CD1c-positive myeloid dendritic cell (primary cell): ENCODE measurements around the gene MED12L.

Experiments used
- DNase-seq: peaks from one replicate; pipeline ENCODE4 v3.0.0-alpha.2; 2016; ENCODE audit errors: extremely low spot score

MED12L gene

DNA sequence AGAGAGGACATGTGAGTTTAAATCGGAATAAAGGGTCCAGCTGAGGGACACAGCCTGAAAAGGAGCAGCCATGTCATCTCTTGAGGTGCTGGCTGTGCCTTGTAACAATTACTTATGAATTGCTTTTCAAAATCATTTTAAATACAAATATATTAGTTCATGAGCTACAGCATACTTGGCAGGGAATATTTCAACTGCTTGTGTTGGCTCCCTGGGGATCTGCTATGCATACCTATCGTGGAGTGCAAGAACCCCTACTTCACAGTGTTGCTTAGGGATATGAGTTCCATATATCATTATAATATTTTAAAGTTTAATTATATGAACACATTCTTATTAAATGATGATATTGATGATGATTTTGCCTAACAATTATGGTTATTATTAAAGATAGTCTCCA, 212.0 kb downstream of the MED12L start:
- no peak for DNase-seq

DNA sequence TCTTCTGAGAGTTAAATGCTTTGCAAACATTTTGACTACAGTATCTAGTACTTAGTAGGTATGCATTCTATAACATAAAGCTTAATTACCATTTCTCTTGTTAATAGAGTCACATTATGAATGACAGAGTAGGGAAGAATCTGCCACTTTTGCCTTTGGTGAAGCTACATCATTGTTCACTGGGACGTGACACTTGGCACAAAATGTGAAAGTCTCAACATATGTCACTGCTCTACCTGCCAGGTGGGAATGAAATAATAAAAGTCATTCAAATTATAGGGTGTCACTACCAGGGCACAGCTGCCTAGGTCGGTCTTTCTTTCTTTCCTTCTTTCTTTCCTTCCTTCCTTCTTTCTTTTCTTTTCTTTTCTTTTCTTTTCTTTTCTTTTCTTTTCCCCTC, 213.5 kb downstream of the MED12L start:
- no peak for DNase-seq

DNA sequence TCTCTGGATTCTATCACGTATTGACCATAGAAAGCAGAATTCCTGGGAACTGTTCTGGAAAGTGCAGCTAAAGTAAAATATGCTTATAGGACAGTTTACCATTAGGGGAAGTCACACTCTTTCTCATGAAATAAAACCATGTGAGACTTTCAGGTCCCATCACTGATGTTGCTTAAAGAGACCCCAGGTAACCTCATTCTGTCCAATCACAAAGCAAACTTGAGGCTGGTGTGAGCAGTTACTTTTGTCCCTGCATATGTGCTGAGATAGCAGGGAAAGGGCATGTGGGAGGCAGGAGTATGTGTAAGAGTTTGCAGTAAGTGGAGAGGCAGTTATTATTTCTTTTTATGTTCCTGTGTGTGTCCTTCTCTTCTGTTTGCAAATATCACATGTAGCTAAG, 215.1 kb downstream of the MED12L start:
- peak; percentile 13 for DNase-seq

DNA sequence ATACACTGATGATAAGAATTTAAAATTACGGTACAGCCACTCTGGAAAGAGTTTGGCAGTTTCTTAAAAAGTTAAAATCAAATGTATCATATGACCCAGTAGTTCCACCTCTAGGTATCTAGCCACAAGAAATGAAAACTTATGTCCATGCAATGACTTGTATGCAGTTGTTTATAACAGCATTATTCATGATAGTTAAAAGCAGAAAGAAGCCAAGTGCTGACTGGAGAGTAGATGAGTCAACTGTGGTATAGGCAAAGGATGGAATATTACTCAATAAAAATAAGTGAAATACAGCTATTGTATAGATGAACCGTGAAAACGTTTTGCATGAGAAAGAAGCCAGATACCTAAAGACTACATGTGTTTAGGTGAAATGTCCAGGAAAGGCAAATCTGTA, 216.3 kb downstream of the MED12L start:
- DNase-seq: no peak

DNA sequence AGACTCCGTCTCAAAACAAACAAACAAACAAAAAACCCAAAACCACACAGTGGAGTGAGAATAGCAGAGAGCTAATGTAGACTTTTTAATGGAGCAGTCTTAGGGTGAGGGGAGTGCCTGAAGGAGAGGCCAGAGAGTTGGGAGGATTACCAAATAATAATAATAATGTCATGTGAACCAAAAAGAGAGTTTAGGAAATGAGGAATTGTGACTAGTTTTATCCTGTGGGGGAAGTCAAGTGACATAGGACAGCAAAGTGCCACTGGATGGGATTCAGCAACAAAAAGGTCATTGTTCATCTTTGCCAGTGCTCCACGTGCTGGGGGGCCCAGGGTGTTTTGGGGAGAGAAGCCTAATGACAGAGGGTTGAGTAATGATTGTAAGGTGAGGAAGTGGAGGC, 218.3 kb downstream of the MED12L start:
- DNase-seq: no peak

DNA sequence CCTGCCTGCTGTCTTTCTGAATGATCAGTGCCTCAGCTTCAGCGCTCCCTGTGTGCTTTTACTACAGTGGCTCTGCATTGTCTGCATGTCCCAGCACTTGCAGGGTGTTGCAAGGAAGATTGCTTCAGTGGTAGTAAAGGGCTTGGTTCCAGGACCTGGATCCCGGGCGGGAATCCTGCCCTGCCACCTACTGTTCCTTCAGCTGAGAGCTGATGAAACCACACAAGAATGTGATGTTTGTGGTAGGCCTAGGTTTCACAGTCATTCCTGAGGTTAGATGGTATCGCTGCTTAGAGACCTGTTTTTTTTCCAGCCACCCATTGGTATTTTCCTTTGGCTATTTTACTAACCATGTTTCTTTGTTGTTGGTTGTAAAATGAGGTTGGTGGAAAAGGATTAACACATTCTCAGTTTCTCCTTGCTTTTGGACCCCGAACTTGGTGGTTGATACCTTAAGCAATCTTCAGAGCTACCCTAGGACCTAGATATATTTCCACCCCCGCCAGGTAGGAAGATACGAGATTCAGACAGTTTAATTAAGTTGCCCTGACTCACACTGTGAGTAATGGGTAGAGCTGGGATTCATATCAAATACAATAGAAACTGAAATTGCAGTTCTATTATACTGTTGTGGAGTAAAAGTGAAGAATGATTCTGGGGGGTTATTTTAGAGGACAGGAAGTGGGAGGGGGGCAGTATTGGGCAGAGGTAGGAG, 219.8 kb downstream of the MED12L start:
- no peak for DNase-seq

DNA sequence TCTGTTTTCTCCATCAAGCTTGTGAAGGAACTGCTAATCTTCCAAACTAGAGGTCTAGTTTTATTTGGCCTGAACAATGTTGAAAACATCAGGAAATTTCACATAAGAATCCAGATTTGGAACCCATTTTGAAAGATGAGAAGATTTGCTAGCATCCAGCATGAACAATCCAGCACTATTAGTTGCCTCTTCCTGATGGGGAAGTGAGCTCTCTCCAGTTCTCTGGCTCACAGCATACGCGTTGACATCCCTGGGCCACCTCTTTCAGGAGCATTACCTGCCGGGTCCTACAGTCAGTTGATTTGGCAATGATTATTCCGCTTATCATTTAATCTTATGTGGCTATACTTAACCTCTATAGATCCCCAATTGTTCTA, 220.3 kb downstream of the MED12L start:
- DNase-seq: no peak

DNA sequence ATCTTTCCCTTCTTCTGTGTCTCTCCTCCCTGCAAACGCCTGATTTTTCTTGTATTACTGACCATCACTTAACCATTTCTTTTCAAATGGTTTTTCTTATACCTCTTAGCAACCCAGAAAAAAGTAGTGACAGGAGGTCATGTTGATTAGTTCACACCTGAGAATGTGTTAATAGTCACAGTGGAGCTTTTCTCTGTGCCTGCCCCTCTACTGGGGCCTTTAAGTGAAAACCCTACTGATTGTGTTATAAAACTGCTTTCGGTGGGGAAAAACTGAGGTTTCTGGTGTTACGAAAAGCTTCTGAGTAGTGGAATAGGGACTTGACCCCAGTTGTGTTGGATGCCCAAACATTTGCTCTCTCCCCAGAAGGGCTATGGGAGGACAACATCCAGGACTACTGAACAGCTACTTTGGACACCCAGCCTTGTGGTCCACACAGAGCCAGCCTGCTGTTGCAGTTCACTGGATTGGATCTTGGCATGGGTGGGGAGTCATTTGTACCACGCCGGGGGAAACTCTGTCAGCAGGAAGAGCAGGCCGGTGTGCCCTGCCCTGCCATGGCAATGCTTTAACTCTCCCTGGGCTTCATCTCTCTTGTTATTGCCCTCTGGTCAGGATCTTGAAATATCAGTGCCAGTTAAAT, 220.8 kb downstream of the MED12L start:
- DNase-seq: no peak

DNA sequence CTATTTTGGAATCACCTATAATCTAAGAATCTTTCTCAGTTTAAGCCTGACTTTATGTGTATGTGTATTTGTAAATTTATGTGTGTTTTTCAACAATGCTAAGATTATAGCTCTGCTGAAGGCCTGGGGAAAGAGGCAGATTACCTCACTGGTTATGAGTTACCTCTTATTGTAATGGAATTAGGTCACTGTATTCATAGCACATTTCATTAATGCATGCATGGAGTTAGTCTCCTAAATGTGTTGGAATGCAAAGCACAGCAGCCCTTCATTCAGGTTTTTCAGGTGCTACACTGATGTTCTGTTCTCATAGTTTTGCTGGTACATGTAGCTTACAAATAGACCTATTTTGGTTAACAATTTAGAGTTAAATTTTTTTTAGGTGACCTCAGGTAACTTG, 221.7 kb downstream of the MED12L start:
- DNase-seq: no peak

DNA sequence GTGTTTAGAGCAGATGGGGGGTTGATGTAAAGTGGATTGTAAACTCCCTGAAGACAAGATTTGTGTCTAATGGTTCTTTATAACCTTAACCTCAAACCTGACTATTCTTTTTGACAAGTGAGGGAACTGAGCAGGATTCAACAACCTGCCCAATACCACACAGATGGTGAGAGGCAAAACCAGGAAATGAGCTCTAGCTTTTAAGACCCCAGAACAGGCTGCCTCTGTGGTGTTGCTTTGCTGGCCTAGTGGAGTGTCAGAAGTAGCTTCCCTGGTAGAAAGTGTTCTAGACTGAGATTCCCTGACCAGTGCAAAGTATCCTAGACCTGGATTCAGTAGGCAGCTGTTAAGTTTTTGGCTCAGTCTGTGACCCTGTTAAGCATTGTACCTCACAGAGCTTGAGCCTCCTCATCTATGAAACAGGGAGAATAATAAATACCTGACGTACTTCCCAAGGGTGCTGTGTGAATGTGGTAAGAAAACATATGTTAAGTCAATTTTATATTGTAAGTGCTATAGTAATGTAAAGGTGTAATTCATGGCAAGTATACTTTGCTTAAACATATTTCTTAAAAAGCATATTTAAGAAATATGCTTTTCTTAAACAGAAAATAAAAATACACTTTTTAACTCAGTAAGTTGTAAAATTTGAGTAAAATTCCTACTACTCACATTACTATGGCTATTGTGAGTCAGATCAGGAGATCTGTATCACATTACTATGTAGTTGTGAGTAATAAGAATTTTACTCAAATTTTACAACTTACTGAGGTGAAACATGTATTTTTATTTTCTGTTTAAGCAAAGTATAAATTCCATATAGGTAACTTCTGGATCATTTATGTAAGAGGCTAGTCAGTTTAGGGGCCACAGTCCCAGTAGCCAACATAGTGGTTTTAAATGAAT, 222.4 kb downstream of the MED12L start:
- no peak for DNase-seq

DNA sequence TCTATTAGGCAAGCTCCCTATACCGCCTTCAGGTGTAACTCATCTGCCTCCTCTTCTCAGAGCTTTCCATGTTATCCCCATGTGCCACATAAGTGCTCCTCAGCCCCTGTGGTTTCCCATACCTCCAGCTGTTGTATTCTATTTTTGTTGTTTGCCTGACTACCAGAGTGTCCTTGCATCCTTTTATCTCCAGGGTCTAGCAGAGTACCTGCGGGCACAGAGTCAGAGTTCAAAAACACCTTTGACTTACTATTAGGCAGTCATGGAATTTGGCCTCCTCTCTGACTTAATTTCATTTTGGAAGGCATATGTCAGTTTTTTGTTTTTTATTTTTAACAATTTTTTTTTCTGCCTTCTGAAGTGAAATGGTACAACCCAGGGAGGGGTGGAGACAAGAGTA, 224.1 kb downstream of the MED12L start:
- DNase-seq: no peak

DNA sequence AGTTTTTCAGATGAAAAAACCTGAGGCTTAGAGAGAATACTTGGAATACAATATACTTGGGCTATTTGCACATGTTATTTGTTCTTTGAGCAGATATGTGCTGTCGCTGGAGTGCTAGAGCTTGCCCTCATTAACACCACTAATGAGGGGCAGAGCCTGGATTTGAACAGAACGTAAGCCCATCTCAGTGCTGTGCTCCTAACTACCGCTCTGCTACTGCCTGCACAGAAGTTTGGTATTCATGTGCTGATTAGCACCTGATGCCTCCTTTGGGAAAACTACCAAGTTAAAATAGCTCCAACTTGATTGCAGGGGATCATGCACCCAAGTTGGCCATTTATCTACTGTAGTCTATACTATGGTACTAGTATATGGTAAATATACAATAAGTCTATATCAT, 227.5 kb downstream of the MED12L start:
- no peak for DNase-seq

DNA sequence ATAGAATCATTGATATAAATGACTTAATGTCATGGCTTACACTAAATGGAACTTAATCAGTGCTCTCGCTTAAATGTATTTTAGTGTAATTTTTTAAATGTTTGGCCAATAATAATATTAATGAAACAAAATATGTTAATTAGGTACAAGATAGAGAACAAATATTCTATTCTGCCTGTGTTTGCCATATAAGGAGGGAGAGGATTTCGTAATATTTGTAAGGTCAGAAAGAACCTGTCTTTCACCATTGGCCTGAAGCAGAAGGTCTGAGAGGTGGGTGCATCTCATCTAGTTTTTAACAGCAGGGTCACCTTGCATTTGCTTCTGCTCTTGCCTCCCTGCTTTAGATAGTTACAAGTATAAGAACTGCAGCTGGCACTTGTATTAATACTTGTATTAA, 228.7 kb downstream of the MED12L start:
- DNase-seq: no peak

DNA sequence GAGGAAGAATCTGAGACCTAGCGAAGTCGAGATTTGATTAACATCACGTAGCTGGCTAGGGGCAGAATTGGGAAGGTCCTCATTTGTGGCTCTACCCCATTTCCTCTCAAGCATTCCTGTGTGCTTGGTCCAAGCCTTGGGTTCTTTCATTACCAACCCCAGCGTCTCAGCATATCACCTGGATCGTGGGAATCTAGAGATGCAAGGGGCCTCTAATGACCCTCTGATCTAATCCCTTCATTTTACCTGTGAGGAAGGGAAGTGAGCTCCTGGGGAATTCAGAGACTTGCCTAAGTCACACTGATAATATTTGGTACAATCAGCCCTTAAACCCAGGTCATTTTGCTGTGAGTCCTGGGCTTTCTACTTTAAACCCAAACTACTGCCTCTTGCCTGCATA, 229.1 kb downstream of the MED12L start:
- no peak for DNase-seq

DNA sequence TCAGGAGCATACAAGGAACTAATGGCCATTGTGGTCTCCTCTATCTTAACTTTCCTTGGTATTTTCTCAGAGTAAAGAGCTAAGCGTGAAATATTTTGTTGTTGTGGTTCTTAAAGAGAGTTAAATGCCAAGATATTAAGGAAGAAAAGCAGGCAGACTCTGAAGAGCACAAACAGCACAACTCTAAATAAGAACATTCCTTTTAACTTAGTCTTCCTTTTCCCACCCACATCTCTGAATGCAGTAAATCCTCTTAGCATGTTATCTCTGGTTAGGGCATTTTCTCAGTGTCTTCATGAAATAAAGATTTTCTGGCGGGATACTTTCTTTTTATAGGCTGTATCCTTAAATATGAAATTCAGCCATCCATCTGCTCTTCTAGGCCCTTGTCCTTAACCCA, 229.7 kb downstream of the MED12L start:
- no peak for DNase-seq

DNA sequence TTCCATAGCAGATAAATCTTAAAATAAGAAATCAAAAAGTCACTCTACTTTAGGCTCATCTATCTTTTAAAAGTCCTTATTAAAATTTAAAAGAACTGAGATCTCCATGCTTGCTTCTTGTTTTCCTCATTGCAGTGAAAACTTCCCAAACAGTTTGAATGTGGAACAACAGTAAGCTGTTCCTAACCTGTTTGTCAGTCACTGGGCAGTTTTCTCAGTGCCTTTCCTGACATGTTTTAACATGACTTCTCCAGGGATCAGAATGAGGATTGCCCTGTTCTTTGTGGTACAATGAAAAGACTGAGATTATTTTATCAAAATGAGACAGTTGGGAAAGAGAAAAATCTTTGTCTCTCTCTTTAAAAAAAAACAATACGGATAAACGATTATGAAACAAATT, 230.4 kb downstream of the MED12L start:
- DNase-seq: no peak

DNA sequence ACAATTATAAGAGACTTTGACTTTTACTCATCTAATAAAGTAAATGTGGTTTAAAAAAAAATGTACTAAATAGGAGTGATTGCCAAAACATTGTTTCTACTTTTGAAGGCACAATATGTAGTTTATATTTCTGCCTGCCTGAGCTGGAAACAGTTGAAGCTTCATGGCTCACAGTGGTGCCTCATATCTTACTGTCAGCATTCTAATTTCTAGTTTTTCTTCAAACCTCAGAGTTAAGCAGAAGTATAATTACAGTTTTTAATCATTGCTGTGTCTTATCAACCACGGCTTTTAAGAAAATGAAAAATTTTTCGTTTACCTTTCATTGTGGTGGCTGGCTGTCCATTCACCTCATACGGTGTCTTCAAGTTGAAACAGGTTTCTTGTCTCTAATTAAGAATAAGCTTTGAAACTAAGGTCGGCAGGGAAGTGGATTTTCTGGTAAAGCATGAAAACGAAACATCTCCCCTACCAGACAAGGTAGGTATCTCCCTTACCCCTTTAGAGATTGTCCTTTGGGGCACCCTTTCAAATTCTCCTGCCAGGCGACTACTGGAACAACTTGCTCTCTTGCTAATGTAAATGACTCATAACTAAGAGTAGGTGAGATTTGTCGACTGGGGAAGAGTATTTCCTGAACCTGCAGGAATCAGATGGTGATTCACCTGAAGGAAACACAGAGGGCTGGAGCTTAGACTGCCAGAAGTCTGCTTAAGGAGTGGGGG, 231.0 kb downstream of the MED12L start, which contains the start of gene GPR87:
GPR87 (minus strand) TSS at position 554 of the 725 bp plus-strand sequence. CDS start 16,720 bp downstream, outside the sequence.
- no peak for DNase-seq

DNA sequence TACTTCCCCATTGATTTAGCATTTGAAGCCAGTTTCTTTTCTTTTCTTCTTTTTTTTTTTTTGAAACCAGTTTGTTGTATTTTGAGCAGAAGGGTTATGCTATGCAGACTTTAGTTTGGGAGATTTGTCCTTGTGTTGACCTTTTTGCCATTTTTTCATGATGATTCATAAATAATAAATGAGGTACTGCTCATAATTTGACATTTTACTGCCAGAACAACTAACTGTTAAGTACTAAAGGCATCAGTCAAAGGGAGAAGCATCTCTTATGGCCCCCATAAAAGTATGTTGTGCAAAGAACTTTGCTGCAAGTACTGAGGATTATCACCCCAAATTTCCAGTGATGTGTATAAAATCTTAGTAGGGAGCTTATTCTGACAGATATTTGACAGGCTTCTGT, 232.8 kb downstream of the MED12L start:
- no peak for DNase-seq

DNA sequence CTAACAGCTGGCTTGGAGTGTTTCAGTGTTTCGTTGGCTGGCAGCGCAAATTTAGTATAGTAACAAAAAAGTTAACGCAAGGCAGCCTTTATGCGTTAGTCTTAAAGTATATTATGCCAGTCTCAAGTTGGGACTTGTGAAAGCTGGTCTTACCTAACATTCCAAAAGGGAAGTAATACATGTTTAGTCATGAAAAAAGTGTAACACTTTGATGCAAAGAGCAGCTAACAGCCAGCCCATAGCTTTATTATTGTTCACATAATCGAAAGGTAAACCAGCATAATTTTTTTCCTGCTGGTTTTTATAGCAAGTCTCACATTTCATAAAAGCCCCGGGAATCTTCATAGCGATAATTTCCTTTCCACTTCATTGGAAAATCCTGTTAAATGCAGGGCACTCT, 233.5 kb downstream of the MED12L start:
- DNase-seq: peak; percentile 67

DNA sequence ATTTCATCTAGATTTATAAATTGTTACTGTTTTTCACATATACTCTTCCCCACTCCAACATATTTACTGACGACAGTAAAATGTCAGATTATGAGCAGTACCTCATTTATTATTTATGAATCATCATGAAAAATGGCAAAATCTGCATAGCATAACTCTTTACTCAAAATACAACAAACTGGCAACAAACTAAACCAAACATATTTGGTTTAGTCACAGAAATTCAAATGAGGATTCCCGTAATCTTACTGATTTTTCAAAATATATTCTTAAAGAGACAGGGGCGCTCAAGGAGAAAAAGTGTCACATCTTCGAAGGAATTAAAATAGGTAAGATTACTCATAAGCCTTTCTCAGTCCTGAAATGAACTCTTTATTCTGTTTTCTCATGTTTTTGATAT, 234.2 kb downstream of the MED12L start:
- DNase-seq: no peak

DNA sequence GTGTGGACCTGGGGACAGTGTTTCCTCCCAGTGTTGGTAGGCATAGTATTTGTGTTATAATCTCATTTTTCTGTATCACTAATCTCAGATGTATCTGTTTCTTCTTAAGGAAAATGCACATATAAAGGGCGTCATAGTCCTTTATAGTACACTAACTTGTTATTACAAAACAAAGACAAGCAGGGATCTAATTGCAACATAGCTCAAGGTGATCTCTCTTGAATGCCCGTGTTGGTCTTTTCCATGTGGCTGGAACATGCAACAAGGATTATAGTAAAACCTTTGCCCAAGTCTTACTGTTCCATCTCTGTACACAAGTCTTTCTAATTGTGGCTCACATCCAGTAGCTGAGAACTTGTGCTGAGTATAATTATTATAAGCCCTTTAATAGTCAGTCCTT, 234.7 kb downstream of the MED12L start:
- no peak for DNase-seq

DNA sequence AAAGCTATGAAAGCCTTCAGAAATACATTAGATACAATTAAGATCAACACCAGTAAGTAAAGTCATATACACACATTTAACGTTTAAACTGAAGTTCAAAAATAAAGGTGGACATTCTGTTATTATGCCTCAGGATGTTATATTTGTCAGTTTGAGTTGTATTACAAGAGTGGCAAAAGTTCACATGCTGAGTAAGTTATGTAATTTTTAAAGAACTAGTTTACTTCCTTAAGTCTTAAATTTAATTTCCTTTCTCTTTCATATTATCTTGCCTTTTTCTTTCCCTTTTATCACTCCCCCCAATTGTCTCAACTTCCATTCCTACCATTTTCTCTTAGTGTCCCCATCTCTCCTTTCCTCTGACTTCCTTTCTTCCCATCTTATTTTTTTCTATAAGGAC, 236.1 kb downstream of the MED12L start:
- peak; percentile 21 for DNase-seq
